IMR-90 (cell line): ENCODE measurements around the gene SIGLEC14. TPM values are rescaled to one million over a fixed set of nuclear protein-coding genes. Genes with fewer than 3 reads are reported as not detected.

Experiments
- ATAC-seq: fragments of 200-7000 bp; cut with Tn5 transposase; 2 replicates; pipeline ENCODE4 v1.9.1; 2020; ENCODE audit warnings: low read depth, mild to moderate bottlenecking, moderate library complexity
- BruUV-seq: library from RNA; stranded (reverse); fragments of 400-500 nt; replicated peaks from 2 replicates; lab custom pipeline; 2021; lab: Mats Ljungman, UMichigan
- CTCF ChIA-PET: fragments of 300-600 bp; formaldehyde crosslinking; extraction: SDS; loops from one replicate; lab custom pipeline; 2021; ENCODE audit warnings: antibody characterized with exemption; lab: Yijun Ruan, JAX
- POLR2A ChIA-PET: fragments of 300-600 bp; sonication (Branson Sonifier 250); formaldehyde crosslinking; loops from one replicate; lab custom pipeline; 2022; ENCODE audit warnings: antibody characterized with exemption; ENCODE audit not compliant: unreplicated experiment; lab: Charles Lee
- DNase-seq: peaks from one replicate; pipeline ENCODE4 v3.0.0; 2013
- H2AFZ ChIP-seq: replicated peaks from 2 replicates; pipeline ENCODE3; 2013; ENCODE audit warnings: low read length, mild to moderate bottlenecking; ENCODE audit not compliant: poor library complexity
- H2AK5ac ChIP-seq: 2 replicates; pipeline ENCODE4 v1.6.1; 2013; ENCODE audit warnings: low read depth, low read length, inconsistent platforms
- H2AK9ac ChIP-seq: replicated peaks from 2 replicates; pipeline ENCODE3; 2013; ENCODE audit warnings: mild to moderate bottlenecking, low read depth, low read length, moderate library complexity; ENCODE audit not compliant: poor library complexity
- H2BK120ac ChIP-seq: 2 replicates; pipeline ENCODE4 v1.6.1; 2013; ENCODE audit warnings: low read depth, low read length, inconsistent platforms
- H2BK15ac ChIP-seq: 3 replicates; pipeline ENCODE4 v1.6.1; 2013; ENCODE audit warnings: low read depth, low read length, inconsistent platforms
- H2BK20ac ChIP-seq: 2 replicates; pipeline ENCODE4 v1.6.1; 2013; ENCODE audit warnings: low read depth, mild to moderate bottlenecking, inconsistent platforms, low read length, moderate library complexity
- H2BK5ac ChIP-seq: 2 replicates; pipeline ENCODE4 v1.6.1; 2013; ENCODE audit warnings: mild to moderate bottlenecking, low read depth, low read length, inconsistent platforms; ENCODE audit not compliant: poor library complexity, severe bottlenecking
- H3K14ac ChIP-seq: replicated peaks from 2 replicates; pipeline ENCODE4 v1.6.1; 2013; ENCODE audit warnings: low read depth, low read length, inconsistent platforms
- H3K18ac ChIP-seq: 2 replicates; pipeline ENCODE4 v1.6.1; 2013; ENCODE audit warnings: low read depth, low read length, control low read depth
- H3K23ac ChIP-seq: 2 replicates; pipeline ENCODE4 v1.6.1; 2013; ENCODE audit warnings: low read depth, low read length, inconsistent platforms
- H3K27ac ChIP-seq: 2 replicates; pipeline ENCODE4 v1.5.1; 2013; ENCODE audit warnings: mild to moderate bottlenecking, control low read depth, low read length; ENCODE audit not compliant: insufficient read depth
- H3K27me3 ChIP-seq: 2 replicates; pipeline ENCODE4 v1.6.1; 2013; ENCODE audit warnings: low read length; ENCODE audit not compliant: control insufficient read depth, insufficient read depth
- H3K36me3 ChIP-seq: 2 replicates; pipeline ENCODE4 v1.6.1; 2013; ENCODE audit warnings: low read length, mixed read lengths; ENCODE audit not compliant: control insufficient read depth, insufficient read depth
- H3K4ac ChIP-seq: 2 replicates; pipeline ENCODE4 v1.6.1; 2013; ENCODE audit warnings: low read depth, low read length, inconsistent platforms
- H3K4me1 ChIP-seq: 2 replicates; pipeline ENCODE4 v1.6.1; 2013; ENCODE audit warnings: low read length, mixed read lengths; ENCODE audit not compliant: control insufficient read depth, insufficient read depth
- H3K4me2 ChIP-seq: 2 replicates; pipeline ENCODE4 v1.6.1; 2013; ENCODE audit warnings: low read depth, mild to moderate bottlenecking, control low read depth, low read length, moderate library complexity
- H3K4me3 ChIP-seq: 2 replicates; pipeline ENCODE4 v1.5.1; 2013; ENCODE audit warnings: low read depth, mild to moderate bottlenecking, control low read depth, low read length, moderate library complexity; ENCODE audit not compliant: insufficient read depth
- H3K56ac ChIP-seq: 2 replicates; pipeline ENCODE4 v1.6.1; 2013; ENCODE audit warnings: low read length, inconsistent platforms; ENCODE audit not compliant: insufficient read depth; ENCODE audit errors: extremely low read depth
- H3K79me1 ChIP-seq, 2 experiments: 2 replicates each; pipeline ENCODE4 v1.6.1; 2013; ENCODE audit warnings: low read length in 2 of 2, inconsistent platforms in 1 of 2, low read depth in 1 of 2
- H3K9ac ChIP-seq: 2 replicates; pipeline ENCODE4 v1.6.1; 2013; ENCODE audit warnings: low read depth, low read length, control low read depth
- H3K9me1 ChIP-seq: 2 replicates; pipeline ENCODE4 v1.6.1; 2013; ENCODE audit warnings: low read length, inconsistent platforms; ENCODE audit not compliant: insufficient read depth
- H3K9me3 ChIP-seq: 2 replicates; pipeline ENCODE4 v1.6.1; 2013; ENCODE audit warnings: low read length; ENCODE audit not compliant: control insufficient read depth, insufficient read depth
- H4K20me1 ChIP-seq: 2 replicates; pipeline ENCODE4 v1.6.1; 2013; ENCODE audit warnings: low read length, inconsistent platforms; ENCODE audit not compliant: insufficient read depth
- H4K5ac ChIP-seq: 2 replicates; pipeline ENCODE4 v1.6.1; 2013; ENCODE audit warnings: mild to moderate bottlenecking, low read depth, low read length, control low read depth
- H4K8ac ChIP-seq, 2 experiments: 2 replicates each; pipeline ENCODE4 v1.6.1; 2013; ENCODE audit warnings: low read depth in 2 of 2, low read length in 2 of 2, control low read depth in 1 of 2, inconsistent platforms in 1 of 2
- H4K91ac ChIP-seq: 2 replicates; pipeline ENCODE4 v1.6.1; 2013; ENCODE audit warnings: low read depth, low read length, inconsistent platforms; ENCODE audit not compliant: insufficient read depth
- BHLHE40 ChIP-seq: fragments of 150-350 bp; IDR thresholded peaks from 2 replicates; pipeline ENCODE4 v1.6.1; 2016; ENCODE audit warnings: mild to moderate bottlenecking, low read depth, low read length
- CEBPB ChIP-seq: IDR thresholded peaks from 2 replicates; pipeline ENCODE4 v1.6.1; 2012; ENCODE audit warnings: low read depth, low read length, improper control_type of control experiment
- CHD1 ChIP-seq: IDR thresholded peaks from 2 replicates; pipeline ENCODE4 v1.6.1; 2012; ENCODE audit warnings: low read depth, low read length, improper control_type of control experiment
- FOS ChIP-seq: fragments of 150-350 bp; IDR thresholded peaks from 2 replicates; pipeline ENCODE4 v1.6.1; 2016; ENCODE audit warnings: low read depth, low read length
- MAFK ChIP-seq: IDR thresholded peaks from 2 replicates; pipeline ENCODE4 v1.6.1; 2012; ENCODE audit warnings: low read depth, low read length, improper control_type of control experiment
- MAZ ChIP-seq: IDR thresholded peaks from 2 replicates; pipeline ENCODE4 v1.6.1; 2012; ENCODE audit warnings: low read depth, mild to moderate bottlenecking, low read length, improper control_type of control experiment, moderate library complexity, borderline replicate concordance
- MXI1 ChIP-seq: IDR thresholded peaks from 2 replicates; pipeline ENCODE4 v1.6.1; 2012; ENCODE audit warnings: low read depth, mild to moderate bottlenecking, low read length, moderate library complexity, borderline replicate concordance
- POLR2A ChIP-seq: IDR thresholded peaks from 2 replicates; pipeline ENCODE4 v1.6.1; 2012; ENCODE audit warnings: mild to moderate bottlenecking, low read depth, low read length
- RAD21 ChIP-seq: IDR thresholded peaks from 2 replicates; pipeline ENCODE4 v1.6.1; 2012; ENCODE audit warnings: low read length, improper control_type of control experiment
- RCOR1 ChIP-seq: IDR thresholded peaks from 2 replicates; pipeline ENCODE4 v1.6.1; 2012; ENCODE audit warnings: mild to moderate bottlenecking, low read length, improper control_type of control experiment; ENCODE audit not compliant: insufficient replicate concordance
- RFX5 ChIP-seq: IDR thresholded peaks from 2 replicates; pipeline ENCODE4 v1.8.0; 2012; ENCODE audit warnings: low read depth, mild to moderate bottlenecking, low read length, moderate library complexity
- SMC3 ChIP-seq: fragments of 150-350 bp; IDR thresholded peaks from 2 replicates; pipeline ENCODE4 v1.6.1; 2016; ENCODE audit warnings: low read depth, mild to moderate bottlenecking, antibody characterized with exemption, low read length, moderate library complexity
- WGBS, 2 experiments: methylation state at CpG; one replicate each; pipeline versions ENCODE4 v1.1.5 to v1.1.7; 2013; ENCODE audit warnings: missing lambda C conversion rate in 2 of 2; ENCODE audit not compliant: insufficient read length in 1 of 2; ENCODE audit errors: extremely low coverage in 2 of 2; 5-methylcytosine and 5-hydroxymethylcytosine counted together
- dilution Hi-C: fragments of 300-500 bp; cut with HindIII; formaldehyde crosslinking; loops from one replicate; pipeline ENCODE4 v1.14.3; 2018; ENCODE audit warnings: low sequenced_read_pairs; ENCODE audit not compliant: unreplicated experiment
- in situ Hi-C: fragments of 300-500 bp; cut with MboI; formaldehyde crosslinking; loops from 3 replicates; pipeline ENCODE4 v1.14.3; 2019; ENCODE audit warnings: low sequenced_read_pairs, inconsistent platforms, mixed read lengths
- intact Hi-C: fragments of 100-400 bp; cut with micrococcal nuclease; formaldehyde crosslinking; loops from 2 replicates; pipeline ENCODE4 v1.10.0; 2022
- polyA plus RNA-seq, 3 experiments: library from polyadenylated mRNA; depleted of rRNA; stranded (reverse); fragments of >200 nt; gene quantifications; 2 replicates each; pipeline ENCODE4 v1.2.3, GENCODE V29; 2012; ENCODE audit warnings: low replicate concordance in 1 of 3
- total RNA-seq: library from RNA; depleted of rRNA; stranded (reverse); fragments of >200 nt; gene quantifications from 2 replicates; pipeline ENCODE4 v1.2.3, GENCODE V29; 2012
- TF ChIP-seq, protein P1 (sequence below): fragments of 150-350 bp; IDR thresholded peaks from 2 replicates; pipeline ENCODE4 v1.6.1; 2017; ENCODE audit warnings: mild to moderate bottlenecking, antibody characterized with exemption, low read length, low read depth
- TF ChIP-seq, protein P2 (sequence below): conservative IDR thresholded peaks from 2 replicates; pipeline ENCODE4 v1.5.1; 2012; ENCODE audit warnings: mild to moderate bottlenecking, low read depth, low read length, improper control_type of control experiment
- TF ChIP-seq, protein P3 (sequence below): fragments of 150-350 bp; IDR thresholded peaks from 2 replicates; pipeline ENCODE4 v1.6.1; 2016; ENCODE audit warnings: low read depth, mild to moderate bottlenecking, low read length, moderate library complexity, borderline replicate concordance

The SIGLEC14 gene
- total and polyA plus RNA-seq, 2 of the 4 experiments (the other 2 are of a cell fraction) = not detected

DNA sequence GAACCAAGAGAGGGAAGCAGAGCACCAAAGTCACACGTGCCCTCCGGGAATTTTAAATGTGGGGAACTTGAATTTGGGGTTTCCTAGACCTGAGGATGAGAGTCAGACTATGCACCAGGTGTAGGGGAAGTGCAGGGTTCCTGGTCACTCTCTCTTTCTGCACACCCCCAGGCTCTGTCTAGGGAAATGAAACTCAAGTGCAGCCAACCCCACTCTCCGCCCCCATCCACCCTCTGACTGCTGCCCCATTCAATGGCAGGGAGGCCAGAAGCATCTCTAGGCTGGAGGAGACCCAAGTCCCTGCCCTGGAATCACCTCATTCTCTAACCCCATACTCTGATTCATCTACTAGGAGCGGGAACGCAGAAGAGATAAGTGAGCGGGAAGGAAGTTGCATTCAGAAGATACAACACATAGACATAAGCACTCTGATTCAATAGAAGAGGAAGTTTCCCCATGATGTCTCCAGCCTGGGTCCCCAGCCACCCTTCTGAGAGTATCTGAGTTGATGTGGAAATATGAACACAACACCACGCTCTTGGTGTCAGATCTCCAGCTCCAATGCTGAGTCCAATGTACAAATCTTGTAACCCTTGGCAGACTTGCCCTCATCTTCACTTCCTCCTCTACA, 4.7 kb upstream of the SIGLEC14 start:
- TF ChIP-seq POLR2A = no peak
- TF ChIP-seq MAFK = no peak
- no peak for TF ChIP-seq RFX5
- no peak for TF ChIP-seq CEBPB
- no peak for TF ChIP-seq BHLHE40
- TF ChIP-seq RCOR1 = no peak
- no peak for TF ChIP-seq MAZ
- no peak for TF ChIP-seq FOS
- TF ChIP-seq, protein P1, sequence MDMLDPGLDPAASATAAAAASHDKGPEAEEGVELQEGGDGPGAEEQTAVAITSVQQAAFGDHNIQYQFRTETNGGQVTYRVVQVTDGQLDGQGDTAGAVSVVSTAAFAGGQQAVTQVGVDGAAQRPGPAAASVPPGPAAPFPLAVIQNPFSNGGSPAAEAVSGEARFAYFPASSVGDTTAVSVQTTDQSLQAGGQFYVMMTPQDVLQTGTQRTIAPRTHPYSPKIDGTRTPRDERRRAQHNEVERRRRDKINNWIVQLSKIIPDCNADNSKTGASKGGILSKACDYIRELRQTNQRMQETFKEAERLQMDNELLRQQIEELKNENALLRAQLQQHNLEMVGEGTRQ = no peak
- no peak for TF ChIP-seq RAD21
- TF ChIP-seq, protein P2, sequence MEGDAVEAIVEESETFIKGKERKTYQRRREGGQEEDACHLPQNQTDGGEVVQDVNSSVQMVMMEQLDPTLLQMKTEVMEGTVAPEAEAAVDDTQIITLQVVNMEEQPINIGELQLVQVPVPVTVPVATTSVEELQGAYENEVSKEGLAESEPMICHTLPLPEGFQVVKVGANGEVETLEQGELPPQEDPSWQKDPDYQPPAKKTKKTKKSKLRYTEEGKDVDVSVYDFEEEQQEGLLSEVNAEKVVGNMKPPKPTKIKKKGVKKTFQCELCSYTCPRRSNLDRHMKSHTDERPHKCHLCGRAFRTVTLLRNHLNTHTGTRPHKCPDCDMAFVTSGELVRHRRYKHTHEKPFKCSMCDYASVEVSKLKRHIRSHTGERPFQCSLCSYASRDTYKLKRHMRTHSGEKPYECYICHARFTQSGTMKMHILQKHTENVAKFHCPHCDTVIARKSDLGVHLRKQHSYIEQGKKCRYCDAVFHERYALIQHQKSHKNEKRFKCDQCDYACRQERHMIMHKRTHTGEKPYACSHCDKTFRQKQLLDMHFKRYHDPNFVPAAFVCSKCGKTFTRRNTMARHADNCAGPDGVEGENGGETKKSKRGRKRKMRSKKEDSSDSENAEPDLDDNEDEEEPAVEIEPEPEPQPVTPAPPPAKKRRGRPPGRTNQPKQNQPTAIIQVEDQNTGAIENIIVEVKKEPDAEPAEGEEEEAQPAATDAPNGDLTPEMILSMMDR = no peak
- TF ChIP-seq, protein P3, sequence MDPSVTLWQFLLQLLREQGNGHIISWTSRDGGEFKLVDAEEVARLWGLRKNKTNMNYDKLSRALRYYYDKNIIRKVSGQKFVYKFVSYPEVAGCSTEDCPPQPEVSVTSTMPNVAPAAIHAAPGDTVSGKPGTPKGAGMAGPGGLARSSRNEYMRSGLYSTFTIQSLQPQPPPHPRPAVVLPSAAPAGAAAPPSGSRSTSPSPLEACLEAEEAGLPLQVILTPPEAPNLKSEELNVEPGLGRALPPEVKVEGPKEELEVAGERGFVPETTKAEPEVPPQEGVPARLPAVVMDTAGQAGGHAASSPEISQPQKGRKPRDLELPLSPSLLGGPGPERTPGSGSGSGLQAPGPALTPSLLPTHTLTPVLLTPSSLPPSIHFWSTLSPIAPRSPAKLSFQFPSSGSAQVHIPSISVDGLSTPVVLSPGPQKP = no peak
- TF ChIP-seq MXI1 = no peak
- no peak for TF ChIP-seq CHD1
- no peak for TF ChIP-seq SMC3
- H2BK20ac ChIP-seq = no peak overlapping the region
- no peak overlapping the region for H3K23ac ChIP-seq
- H4K5ac ChIP-seq = no peak overlapping the region
- H3K4ac ChIP-seq = no peak overlapping the region
- no peak overlapping the region for H3K9ac ChIP-seq
- no peaks in the 10 kb centered on the region for H3K27me3 ChIP-seq
- no peak overlapping the region for H3K14ac ChIP-seq
- dilution Hi-C loops = no loop called here
- no peak overlapping the region for H2BK5ac ChIP-seq
- no peak overlapping the region for H4K91ac ChIP-seq
- H3K4me1 ChIP-seq = no peaks in the 10 kb centered on the region
- ATAC-seq = no peak
- H3K79me1 ChIP-seq = no peaks in the 10 kb centered on the region
- no peaks in the 10 kb centered on the region for H3K9me1 ChIP-seq
- H3K27ac ChIP-seq = no peak overlapping the region
- no peak overlapping the region for H3K4me3 ChIP-seq
- no peak overlapping the region for H2BK15ac ChIP-seq
- no peaks in the 10 kb centered on the region for H3K36me3 ChIP-seq
- in situ Hi-C loops = no loop called here
- ChIA-PET CTCF (interaction anchor here (1.0 kb wide), 1 partner anchor 493 kb away, joined by 3 read pairs; no protein-coding TSS in a partner anchor), POLR2A (no interaction called here)
- no peak overlapping the region for H4K8ac ChIP-seq
- no CpG with 5 or more reads among the region's 7 CpGs for WGBS, 2 experiments
- no peak overlapping the region for H3K56ac ChIP-seq
- H2AK5ac ChIP-seq = no peak overlapping the region
- H2AFZ ChIP-seq = no peak overlapping the region
- H2BK120ac ChIP-seq = no peak overlapping the region
- H2AK9ac ChIP-seq = no peak overlapping the region
- H3K4me2 ChIP-seq = no peak overlapping the region
- intact Hi-C loops = no loop called here
- H3K9me3 ChIP-seq = no peaks in the 10 kb centered on the region
- no peak for DNase-seq
- no peaks in the 10 kb centered on the region for H4K20me1 ChIP-seq
- no TSS peak for BruUV-seq
- no peak overlapping the region for H3K18ac ChIP-seq
